Endothelial cell of umbilical vein (primary cell): Measurements from ENCODE around the gene KRT86. TPM values are rescaled to one million over a fixed set of nuclear protein-coding genes. Genes with fewer than 3 reads are reported as not detected.

Source experiments
- BruUV-seq: library from RNA; stranded (reverse); fragments of 400-500 nt; replicated peaks from 2 replicates; lab custom pipeline; 2021; lab: Mats Ljungman, UMichigan
- CTCF ChIA-PET: fragments of 300-600, 350-600 bp; sonication (Branson Sonifier 250); formaldehyde crosslinking; loops from one replicate; lab custom pipeline; 2021; ENCODE audit warnings: antibody characterized with exemption, inconsistent platforms; lab: Charles Lee
- POLR2A ChIA-PET: fragments of 300-600, 350-600 bp; sonication (Branson Sonifier 250); formaldehyde crosslinking; loops from one replicate; lab custom pipeline; 2021; ENCODE audit warnings: antibody characterized with exemption, inconsistent platforms; lab: Charles Lee
- DNase-seq: peaks from one replicate; pipeline ENCODE4 v3.0.0-alpha.2; 2011; ENCODE audit warnings: low read depth, low spot score
- FAIRE-seq: peaks from 2 replicates; lab custom pipeline; 2011; peaks lifted over from hg19 to GRCh38; lab: Jason Lieb, UNC
- H2AFZ ChIP-seq: 2 replicates; pipeline ENCODE4 v1.6.0; 2012; ENCODE audit warnings: low read depth, low read length, control low read depth, inconsistent platforms
- H3K27ac ChIP-seq: 2 replicates; pipeline ENCODE4 v1.5.1; 2011; ENCODE audit warnings: low read depth, mild to moderate bottlenecking, control low read depth, low read length, moderate library complexity; ENCODE audit not compliant: insufficient read depth
- H3K27me3 ChIP-seq, 2 experiments: 2 replicates each; pipeline versions ENCODE4 v1.6.0 to v1.6.1; 2011; ENCODE audit warnings: low read length in 2 of 2, mixed read lengths in 1 of 2; ENCODE audit not compliant: control insufficient read depth in 2 of 2, insufficient read depth in 2 of 2
- H3K36me3 ChIP-seq, 2 experiments: 2 replicates in 1 of 2; 3 replicates in 1 of 2; pipeline ENCODE4 v1.5.1; 2011; ENCODE audit warnings: low read length in 2 of 2, mild to moderate bottlenecking in 1 of 2, moderate library complexity in 1 of 2; ENCODE audit not compliant: control insufficient read depth in 2 of 2, insufficient read depth in 2 of 2; ENCODE audit errors: extremely low read depth in 1 of 2
- H3K4me1 ChIP-seq: 3 replicates; pipeline ENCODE4 v1.5.1; 2011; ENCODE audit warnings: mild to moderate bottlenecking, low read length; ENCODE audit not compliant: control insufficient read depth, insufficient read depth; ENCODE audit errors: extremely low read depth
- H3K4me2 ChIP-seq: 2 replicates; pipeline ENCODE4 v1.6.1; 2011; ENCODE audit warnings: low read length, control low read depth, mixed read lengths; ENCODE audit not compliant: insufficient read depth
- H3K4me3 ChIP-seq, 3 experiments: fragments of 200-600 bp in 1 of 3; sonication (generic), shearing (Covaris generic) in 1 of 3; replicated peaks in 1 of 3; 2 replicates each; pipeline ENCODE4 v1.5.1; 2011 to 2016; ENCODE audit warnings: control low read depth in 3 of 3, low read length in 3 of 3, mild to moderate bottlenecking in 2 of 3, inconsistent platforms in 1 of 3, low read depth in 1 of 3, moderate library complexity in 1 of 3; ENCODE audit not compliant: insufficient read depth in 1 of 3
- H3K79me2 ChIP-seq: 2 replicates; pipeline ENCODE4 v1.6.0; 2012; ENCODE audit warnings: low read length, inconsistent platforms; ENCODE audit not compliant: control insufficient read depth, insufficient read depth
- H3K9ac ChIP-seq: replicated peaks from 2 replicates; pipeline ENCODE3; 2011; ENCODE audit warnings: low read length, control low read depth; ENCODE audit not compliant: insufficient read depth; ENCODE audit errors: extremely low read depth
- H3K9me1 ChIP-seq: replicated peaks from 3 replicates; pipeline ENCODE4 v1.6.0; 2011; ENCODE audit warnings: mild to moderate bottlenecking, low read length; ENCODE audit not compliant: control insufficient read depth, insufficient read depth; ENCODE audit errors: extremely low read depth
- H3K9me3 ChIP-seq: replicated peaks from 2 replicates; pipeline ENCODE4 v1.5.1; 2012; ENCODE audit warnings: low read length, inconsistent platforms; ENCODE audit not compliant: control insufficient read depth, insufficient read depth
- H4K20me1 ChIP-seq: replicated peaks from 2 replicates; pipeline ENCODE3; 2011; ENCODE audit warnings: mild to moderate bottlenecking, low read length; ENCODE audit not compliant: control insufficient read depth, insufficient read depth; ENCODE audit errors: extremely low read depth
- CTCF ChIP-seq, 2 donors: IDR thresholded peaks; 1 replicate in 1 of 2; 2 replicates in 1 of 2; pipeline ENCODE4 v1.5.1; 2011; ENCODE audit warnings: low read length in 2 of 2, mild to moderate bottlenecking in 2 of 2, moderate library complexity in 2 of 2, control low read depth in 1 of 2, inconsistent platforms in 1 of 2, low read depth in 1 of 2; ENCODE audit not compliant: insufficient read depth in 1 of 2; ENCODE audit errors: extremely low read depth in 1 of 2
- EZH2 ChIP-seq: IDR thresholded peaks from 2 replicates; pipeline ENCODE4 v1.6.1; 2012; ENCODE audit warnings: borderline replicate concordance, low read depth, mild to moderate bottlenecking, moderate library complexity, low read length, inconsistent platforms; ENCODE audit not compliant: severe bottlenecking
- FOS ChIP-seq: IDR thresholded peaks from 2 replicates; pipeline ENCODE4 v1.6.1; 2011; ENCODE audit warnings: mild to moderate bottlenecking, low read length, moderate library complexity, borderline replicate concordance; ENCODE audit not compliant: insufficient read depth
- GATA2 ChIP-seq: IDR thresholded peaks from 2 replicates; pipeline ENCODE4 v1.7.0; 2011; ENCODE audit warnings: low read depth, mild to moderate bottlenecking, moderate library complexity, mixed read lengths, low read length; ENCODE audit not compliant: insufficient read length, insufficient read depth
- JUN ChIP-seq: IDR thresholded peaks from 2 replicates; pipeline ENCODE4 v1.6.1; 2011; ENCODE audit warnings: borderline replicate concordance, low read depth; ENCODE audit not compliant: insufficient read length, insufficient read depth
- MAX ChIP-seq: IDR thresholded peaks from 2 replicates; pipeline ENCODE4 v1.6.1; 2011; ENCODE audit not compliant: insufficient read depth, insufficient read length
- MYC ChIP-seq: IDR thresholded peaks from one replicate; pipeline ENCODE4 v1.6.1; 2011; ENCODE audit warnings: mild to moderate bottlenecking, low read depth, low read length
- POLR2A ChIP-seq: IDR thresholded peaks from 2 replicates; pipeline ENCODE4 v1.6.1; 2012; ENCODE audit warnings: low read depth, mild to moderate bottlenecking, control low read depth, low read length
- POLR2AphosphoS5 ChIP-seq: IDR thresholded peaks from 2 replicates; pipeline ENCODE4 v1.6.1; 2012; ENCODE audit warnings: low read depth, mild to moderate bottlenecking, control low read depth, low read length, moderate library complexity; ENCODE audit not compliant: insufficient read depth
- dilution Hi-C: fragments of 300-500 bp; cut with MboI; formaldehyde crosslinking; loops from one replicate; pipeline ENCODE4 v1.15.0; 2019; ENCODE audit warnings: low sequenced_read_pairs; ENCODE audit not compliant: extremely low pct_ligation_motif_present
- intact Hi-C: fragments of 100-400 bp; cut with micrococcal nuclease; formaldehyde crosslinking; loops from one replicate; pipeline ENCODE4 v1.10.0; 2022
- polyA plus RNA-seq, 4 experiments: library from polyadenylated mRNA; depleted of rRNA in 3 of 4; stranded (reverse) in 3 of 4; unstranded in 1 of 4; fragments of >200 nt; gene quantifications; 2 replicates each; pipeline versions ENCODE4 v1.2.1 to v1.2.3, GENCODE V29; 2011 to 2012; ENCODE audit warnings: missing spikeins in 1 of 4
- total RNA-seq: library from RNA; stranded (reverse); gene quantifications from 2 replicates; pipeline ENCODE4 v1.2.3, GENCODE V29; 2021

KRT86 gene
- total and polyA plus RNA-seq, 2 donors (not counting 3 experiments of a cell fraction or from before 2014, with no cell fraction given): not detected

GRCh38 chr12:52234223-52234810 is 40.1 kb upstream of the KRT86 start:
- Histone ChIP-seq H3K9me1 (no peaks in the 10 kb centered on the region), H3K4me3 (peak overlapping the region in 1 of 3 experiments; percentile 33), H3K79me2 (peaks cover 7% of the 10 kb centered on the region), H4K20me1 (no peaks in the 10 kb centered on the region), H3K4me2 (peak overlapping the region; percentile 34), H2AFZ (no peak overlapping the region), H3K9ac (no peak overlapping the region), H3K9me3 (no peaks in the 10 kb centered on the region), H3K27ac (no peak overlapping the region), H3K27me3 (no peaks in the 10 kb centered on the region), H3K36me3 (no peaks in the 10 kb centered on the region), H3K4me1 (peaks cover 44% of the 10 kb centered on the region)
- ChIA-PET POLR2A (no interaction called here), CTCF (interaction anchor here (1.0 to 3.3 kb wide), 6 partner anchors 10 to 59 kb away, joined by 3 to 13 read pairs (median 8); no protein-coding TSS in a partner anchor)
- DNase-seq (no peak), FAIRE-seq (no peak)
- BruUV-seq: no TSS peak
- TF ChIP-seq JUN: no peak
- TF ChIP-seq MYC: no peak
- no peak for TF ChIP-seq POLR2AphosphoS5
- intact Hi-C loops (loop anchor here (5.0 kb wide), 1 partner anchor 93 kb away; no protein-coding TSS in a partner anchor), dilution Hi-C loops (no loop called here)

- no peaks in the 10 kb centered on the region for H3K9me1 ChIP-seq
- no peak overlapping the region for H2AFZ ChIP-seq
- no peaks in the 10 kb centered on the region for H3K9me3 ChIP-seq
- H4K20me1 ChIP-seq: no peaks in the 10 kb centered on the region
- peak overlapping the region in 1 of 3 experiments; percentile 33 for H3K4me3 ChIP-seq
- no peaks in the 10 kb centered on the region for H3K36me3 ChIP-seq
- no peaks in the 10 kb centered on the region for H3K27me3 ChIP-seq
- FAIRE-seq: no peak
- POLR2A ChIA-PET: no interaction called here
- intact Hi-C loops (no loop called here), dilution Hi-C loops (no loop called here)
- peak overlapping the region; percentile 34 for H3K4me2 ChIP-seq
- no peak overlapping the region for H3K9ac ChIP-seq
- no TSS peak for BruUV-seq
- peaks cover 7% of the 10 kb centered on the region for H3K79me2 ChIP-seq
- CTCF ChIA-PET: interaction anchor here (2.3 to 3.3 kb wide), 3 partner anchors 13 to 44 kb away, joined by 7 to 13 read pairs (median 11); no protein-coding TSS in a partner anchor
- TF ChIP-seq POLR2A (no peak), MYC (no peak), POLR2AphosphoS5 (no peak), EZH2 (no peak), GATA2 (no peak), FOS (no peak), CTCF (IDR thresholded peaks at IDR 0.05; ENCODE audit: extremely low read depth in 1 of 2, insufficient read depth in 1 of 2, low read depth in 1 of 2, low read length in 2 of 2) (no peak), JUN (no peak), MAX (no peak)
- peaks cover 36% of the 10 kb centered on the region for H3K4me1 ChIP-seq
- DNase-seq: no peak
- H3K27ac ChIP-seq: no peak overlapping the region
These were observed 39.3 kb upstream of the KRT86 start for GRCh38 chr12:52235001-52235764.
